HG03571 (cell line): Measurements from ENCODE around the gene ZNF668.

Experiments
- ATAC-seq: cut with Tn5 transposase; IDR thresholded peaks from one replicate; pipeline ENCODE4 v1.9.1; 2021; ENCODE audit not compliant: unreplicated experiment

Gene ZNF668

DNA sequence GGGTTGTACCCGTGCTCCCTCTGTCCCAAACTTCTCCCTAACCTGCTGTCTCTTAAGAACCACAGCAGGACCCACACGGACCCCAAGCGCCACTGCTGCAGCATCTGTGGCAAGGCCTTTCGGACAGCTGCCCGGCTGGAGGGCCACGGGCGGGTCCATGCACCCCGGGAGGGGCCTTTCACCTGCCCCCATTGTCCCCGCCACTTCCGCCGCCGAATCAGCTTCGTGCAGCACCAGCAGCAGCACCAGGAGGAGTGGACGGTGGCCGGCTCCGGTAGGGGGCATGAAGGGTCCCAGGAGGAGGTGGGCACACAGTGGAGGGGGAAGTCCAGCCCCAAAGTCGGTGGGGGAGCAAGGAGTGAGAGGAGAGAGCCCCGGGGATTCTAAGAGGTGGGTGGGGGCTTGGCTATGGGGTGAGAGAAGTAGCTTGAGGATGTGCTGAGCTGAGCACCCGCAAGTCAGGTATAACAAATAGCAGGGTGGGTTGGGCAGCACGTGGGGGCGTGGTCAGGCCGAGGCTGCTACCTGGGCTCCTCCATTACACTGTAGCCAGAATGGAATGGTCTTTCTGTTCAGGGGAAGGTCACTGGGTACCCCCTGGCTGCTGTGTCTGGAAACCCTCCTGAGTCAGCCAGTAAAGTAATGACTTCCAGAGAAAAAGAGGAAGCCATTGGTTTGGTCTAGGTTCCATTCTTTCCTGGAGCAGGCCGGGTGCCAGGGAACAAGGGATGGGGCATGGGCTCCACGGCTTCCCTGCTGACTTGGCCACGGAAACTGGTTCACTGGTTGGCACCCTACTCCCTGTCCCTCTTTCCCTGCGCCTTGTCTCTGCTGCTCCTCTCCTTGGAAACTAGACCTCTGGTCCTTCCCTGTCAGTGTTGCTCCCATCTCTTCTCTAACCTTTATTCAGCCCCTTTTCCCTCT, 7.7 kb upstream of the ZNF668 start:
- no peak for ATAC-seq

- ATAC-seq = no peak
Observed at GRCh38 chr16:31080756-31081419, 6.8 kb upstream of the ZNF668 start.

DNA sequence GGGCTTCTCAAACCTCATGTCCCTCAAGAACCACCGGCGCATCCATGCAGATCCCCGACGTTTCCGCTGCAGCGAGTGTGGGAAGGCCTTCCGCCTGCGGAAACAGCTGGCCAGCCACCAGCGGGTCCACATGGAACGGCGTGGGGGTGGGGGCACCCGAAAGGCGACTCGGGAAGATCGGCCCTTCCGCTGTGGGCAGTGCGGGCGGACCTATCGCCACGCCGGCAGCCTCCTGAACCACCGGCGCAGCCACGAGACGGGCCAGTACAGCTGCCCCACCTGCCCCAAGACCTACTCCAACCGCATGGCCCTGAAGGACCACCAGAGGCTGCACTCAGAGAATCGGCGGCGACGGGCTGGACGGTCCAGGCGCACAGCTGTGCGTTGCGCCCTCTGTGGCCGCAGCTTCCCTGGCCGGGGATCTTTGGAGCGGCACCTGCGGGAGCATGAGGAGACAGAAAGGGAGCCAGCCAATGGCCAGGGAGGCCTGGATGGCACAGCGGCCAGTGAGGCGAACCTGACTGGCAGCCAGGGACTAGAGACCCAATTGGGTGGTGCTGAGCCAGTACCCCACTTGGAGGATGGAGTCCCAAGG, 6.1 kb upstream of the ZNF668 start:
- ATAC-seq = no peak

DNA sequence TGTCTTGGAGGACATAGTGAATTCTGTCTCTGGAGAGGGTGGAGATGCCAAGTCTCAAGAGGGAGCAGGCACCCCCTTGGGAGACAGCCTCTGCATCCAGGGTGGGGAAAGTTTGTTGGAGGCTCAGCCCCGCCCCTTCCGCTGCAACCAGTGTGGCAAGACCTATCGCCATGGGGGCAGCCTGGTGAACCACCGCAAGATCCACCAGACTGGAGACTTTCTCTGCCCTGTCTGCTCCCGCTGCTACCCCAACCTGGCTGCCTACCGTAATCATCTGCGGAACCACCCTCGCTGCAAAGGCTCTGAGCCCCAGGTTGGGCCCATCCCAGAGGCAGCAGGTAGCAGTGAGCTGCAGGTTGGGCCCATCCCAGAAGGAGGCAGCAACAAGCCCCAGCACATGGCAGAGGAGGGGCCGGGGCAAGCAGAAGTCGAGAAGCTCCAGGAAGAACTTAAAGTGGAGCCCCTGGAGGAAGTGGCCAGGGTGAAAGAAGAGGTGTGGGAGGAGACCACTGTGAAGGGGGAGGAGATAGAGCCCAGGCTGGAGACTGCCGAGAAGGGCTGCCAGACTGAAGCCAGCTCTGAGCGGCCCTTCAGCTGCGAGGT, 5.4 kb upstream of the ZNF668 start:
- no peak for ATAC-seq

DNA sequence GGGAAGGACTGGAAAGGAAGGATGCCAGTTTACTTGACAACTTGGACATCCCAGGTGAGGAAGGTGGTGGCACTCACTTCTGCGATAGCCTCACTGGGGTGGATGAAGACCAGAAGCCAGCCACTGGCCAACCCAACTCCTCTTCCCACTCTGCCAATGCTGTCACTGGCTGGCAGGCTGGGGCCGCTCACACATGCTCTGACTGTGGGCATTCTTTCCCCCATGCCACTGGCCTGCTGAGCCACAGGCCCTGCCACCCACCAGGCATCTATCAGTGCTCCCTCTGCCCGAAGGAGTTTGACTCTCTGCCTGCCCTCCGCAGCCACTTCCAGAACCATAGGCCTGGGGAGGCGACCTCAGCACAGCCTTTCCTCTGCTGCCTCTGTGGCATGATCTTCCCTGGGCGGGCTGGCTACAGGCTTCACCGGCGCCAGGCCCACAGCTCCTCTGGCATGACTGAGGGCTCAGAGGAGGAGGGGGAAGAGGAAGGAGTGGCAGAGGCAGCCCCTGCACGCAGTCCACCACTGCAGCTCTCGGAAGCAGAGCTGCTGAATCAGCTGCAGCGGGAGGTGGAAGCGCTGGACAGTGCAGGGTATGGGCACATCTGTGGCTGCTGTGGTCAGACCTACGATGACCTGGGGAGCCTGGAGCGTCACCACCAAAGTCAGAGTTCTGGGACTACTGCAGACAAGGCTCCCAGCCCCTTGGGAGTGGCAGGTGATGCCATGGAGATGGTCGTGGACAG, 4.7 kb upstream of the ZNF668 start:
- ATAC-seq = no peak

DNA sequence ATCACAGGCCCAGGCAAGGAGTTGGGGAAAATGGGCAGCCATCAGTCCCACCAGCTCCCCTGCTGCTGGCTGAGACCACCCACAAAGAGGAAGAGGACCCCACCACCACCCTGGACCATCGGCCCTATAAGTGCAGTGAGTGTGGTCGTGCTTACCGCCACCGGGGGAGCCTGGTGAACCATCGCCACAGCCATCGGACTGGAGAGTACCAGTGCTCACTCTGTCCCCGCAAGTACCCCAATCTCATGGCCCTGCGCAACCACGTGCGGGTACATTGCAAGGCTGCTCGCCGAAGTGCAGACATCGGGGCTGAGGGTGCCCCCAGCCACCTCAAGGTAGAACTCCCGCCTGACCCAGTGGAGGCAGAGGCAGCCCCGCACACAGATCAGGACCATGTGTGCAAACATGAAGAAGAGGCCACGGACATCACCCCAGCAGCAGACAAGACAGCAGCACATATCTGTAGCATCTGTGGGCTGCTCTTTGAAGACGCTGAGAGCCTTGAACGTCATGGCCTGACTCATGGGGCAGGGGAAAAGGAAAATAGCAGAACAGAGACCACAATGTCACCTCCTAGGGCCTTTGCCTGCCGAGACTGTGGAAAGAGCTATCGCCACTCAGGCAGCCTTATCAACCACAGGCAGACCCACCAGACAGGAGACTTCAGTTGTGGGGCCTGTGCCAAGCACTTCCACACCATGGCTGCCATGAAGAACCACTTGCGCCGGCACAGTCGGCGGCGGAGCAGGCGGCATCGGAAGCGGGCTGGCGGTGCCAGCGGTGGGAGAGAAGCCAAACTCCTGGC, 3.8 kb upstream of the ZNF668 start:
- no peak for ATAC-seq

DNA sequence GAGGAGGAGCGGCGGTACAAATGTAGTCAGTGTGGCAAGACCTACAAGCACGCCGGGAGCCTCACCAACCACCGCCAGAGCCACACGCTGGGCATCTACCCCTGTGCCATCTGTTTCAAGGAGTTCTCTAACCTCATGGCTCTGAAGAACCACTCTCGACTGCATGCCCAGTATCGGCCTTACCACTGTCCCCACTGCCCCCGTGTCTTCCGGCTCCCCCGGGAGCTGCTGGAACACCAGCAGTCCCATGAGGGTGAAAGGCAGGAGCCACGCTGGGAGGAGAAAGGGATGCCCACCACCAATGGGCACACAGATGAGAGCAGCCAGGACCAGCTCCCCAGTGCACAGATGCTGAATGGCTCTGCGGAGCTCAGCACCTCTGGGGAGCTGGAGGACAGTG, 3.0 kb upstream of the ZNF668 start:
- no peak for ATAC-seq

DNA sequence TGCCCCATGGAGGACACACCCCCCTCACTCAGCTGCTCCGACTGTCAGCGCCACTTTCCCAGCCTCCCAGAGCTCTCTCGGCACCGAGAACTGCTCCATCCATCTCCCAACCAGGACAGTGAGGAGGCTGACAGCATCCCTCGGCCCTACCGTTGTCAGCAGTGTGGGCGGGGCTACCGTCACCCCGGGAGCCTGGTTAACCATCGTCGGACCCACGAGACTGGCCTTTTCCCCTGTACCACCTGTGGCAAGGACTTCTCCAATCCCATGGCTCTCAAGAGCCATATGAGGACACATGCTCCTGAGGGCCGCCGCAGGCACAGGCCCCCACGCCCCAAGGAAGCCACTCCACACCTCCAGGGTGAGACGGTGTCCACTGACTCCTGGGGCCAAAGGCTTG, 2.3 kb upstream of the ZNF668 start:
- ATAC-seq = no peak

DNA sequence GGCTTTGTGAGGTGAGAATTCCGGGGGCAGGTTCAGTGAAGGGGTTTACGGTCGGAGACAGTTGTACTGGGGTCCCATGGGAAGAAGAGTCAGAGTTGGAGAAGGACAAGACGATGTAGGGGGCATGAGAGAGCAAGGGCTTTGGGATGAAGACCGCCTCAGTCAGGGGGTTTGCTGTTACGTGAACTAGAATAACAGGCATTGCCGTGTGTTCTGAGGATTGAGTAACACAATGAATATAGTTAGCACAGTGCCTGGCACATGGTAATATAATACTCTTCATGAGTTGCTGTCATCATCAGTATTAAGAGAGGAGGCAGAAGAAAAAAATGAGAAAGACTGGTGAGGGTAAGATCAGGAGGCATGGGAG, 759 bp upstream of the ZNF668 start:
- no peak for ATAC-seq

- peak; percentile 47 for ATAC-seq
Observed at GRCh38 chr16:31073142-31073969, 684 bp downstream of the ZNF668 start.

GRCh38 chr16:31072540-31073141, 1.4 kb downstream of the ZNF668 start:
- no peak for ATAC-seq

GRCh38 chr16:31071861-31072260, 2.2 kb downstream of the ZNF668 start:
- no peak for ATAC-seq

DNA sequence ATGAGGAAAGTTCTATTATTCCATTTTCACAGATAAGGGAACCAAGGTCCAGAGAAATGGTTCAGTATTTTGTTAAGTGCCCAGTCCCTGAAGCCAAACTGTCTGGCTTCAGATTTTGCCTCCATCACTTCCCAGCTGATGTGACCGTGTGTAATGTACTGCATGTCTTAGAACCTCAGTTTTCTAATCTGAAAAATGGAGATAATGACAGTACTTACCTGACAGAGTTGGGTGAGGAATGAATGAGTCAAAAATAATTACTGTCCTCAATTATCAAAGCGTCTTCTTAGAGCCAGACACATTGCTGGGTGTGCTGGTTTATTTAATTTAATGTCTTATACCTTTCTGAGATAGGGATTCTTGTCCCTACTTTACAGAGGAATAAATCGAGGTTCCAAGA, 6.7 kb downstream of the ZNF668 start:
- ATAC-seq = no peak

GRCh38 chr16:31064882-31065461, 9.1 kb downstream of the ZNF668 start:
- no peak for ATAC-seq

- no peak for ATAC-seq
Observed at GRCh38 chr16:31063843-31064611, 10.0 kb downstream of the ZNF668 start.

DNA sequence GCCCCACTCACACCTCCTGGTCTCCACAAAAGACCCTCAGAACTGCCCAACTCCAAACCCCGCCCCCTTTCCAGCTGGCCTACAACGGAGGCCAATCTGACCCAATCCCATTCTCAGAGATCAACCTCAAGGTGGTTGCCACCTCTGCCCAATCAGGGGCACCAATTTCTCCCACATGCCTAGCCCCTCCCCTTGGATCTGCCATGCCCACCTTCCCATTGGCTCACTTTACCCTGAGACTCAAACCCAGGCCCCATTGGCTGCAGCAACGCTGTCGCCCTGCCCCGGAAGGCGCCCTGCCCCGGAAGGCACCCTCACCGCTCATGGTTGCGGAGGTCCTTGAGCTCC, 10.6 kb downstream of the ZNF668 start:
- ATAC-seq = no peak

DNA sequence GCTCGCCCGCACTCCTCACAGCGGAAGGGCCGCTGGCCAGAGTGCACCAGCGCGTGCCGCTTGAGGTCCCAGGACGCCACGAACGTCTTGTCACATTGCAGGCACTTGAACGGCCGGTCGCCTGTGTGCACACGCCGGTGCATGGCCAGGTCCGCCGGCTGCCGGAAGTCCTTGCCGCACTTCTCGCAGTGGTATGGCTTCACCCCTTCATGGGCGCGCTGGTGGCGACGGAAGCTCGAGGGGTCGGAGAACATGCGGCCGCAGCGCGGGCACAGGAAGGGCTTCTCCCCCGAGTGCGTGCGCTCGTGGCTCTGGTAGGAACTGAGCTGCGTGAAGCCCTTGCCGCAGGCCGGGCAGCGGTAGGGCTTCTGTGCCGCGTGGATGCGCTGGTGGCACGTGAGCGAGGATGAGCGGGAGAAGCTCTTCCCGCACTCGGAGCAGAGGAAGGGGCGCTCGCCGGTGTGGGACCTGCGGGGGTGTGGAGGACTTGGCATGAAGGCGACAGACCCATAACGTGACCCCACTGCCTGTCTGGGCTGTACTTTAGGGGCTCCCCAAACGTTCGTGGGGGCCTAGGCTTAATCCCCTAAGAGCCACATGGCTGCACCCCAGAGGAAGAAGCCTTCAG, 12.1 kb downstream of the ZNF668 start:
- no peak for ATAC-seq
